GM12878 (cell line): ENCODE measurements around the gene ZNF652. TPM values are rescaled to one million over a fixed set of nuclear protein-coding genes. Genes with fewer than 3 reads are reported as not detected.

ENCODE experiments used
- ATAC-seq: fragments of 200-7000 bp; cut with Tn5 transposase; 3 replicates; pipeline ENCODE4 v1.9.1; 2020; ENCODE audit warnings: mild to moderate bottlenecking, moderate library complexity
- BruUV-seq: library from RNA; stranded (reverse); fragments of 400-500 nt; replicated peaks from 2 replicates; lab custom pipeline; 2021; lab: Mats Ljungman, UMichigan
- CTCF ChIA-PET: fragments of 300-600 bp; sonication (Branson Sonifier 250); formaldehyde crosslinking; extraction: SDS; loops from one replicate; lab custom pipeline; 2021; ENCODE audit warnings: inconsistent platforms; lab: Yijun Ruan, JAX
- POLR2A ChIA-PET: fragments of 350-600 bp; formaldehyde crosslinking; extraction: SDS; loops from one replicate; lab custom pipeline; 2021; ENCODE audit warnings: inconsistent platforms; lab: Charles Lee
- RAD21 ChIA-PET: fragments of 300-600 bp; sonication (Branson Sonifier 250); formaldehyde crosslinking; loops from one replicate; lab custom pipeline; 2023; ENCODE audit warnings: antibody characterized with exemption; ENCODE audit not compliant: unreplicated experiment; lab: Charles Lee
- SMC1A ChIA-PET: fragments of 300-600 bp; sonication (Branson Sonifier 250); formaldehyde crosslinking; loops from one replicate; lab custom pipeline; 2023; ENCODE audit not compliant: unreplicated experiment, uncharacterized antibody; lab: Charles Lee
- DNase-seq: peaks from one replicate; pipeline ENCODE4 v3.0.0-alpha.2; 2011; ENCODE audit warnings: low read depth, low spot score
- FAIRE-seq: peaks from 3 replicates; lab custom pipeline; 2011; peaks lifted over from hg19 to GRCh38; lab: Jason Lieb, UNC
- H2AFZ ChIP-seq: 2 replicates; pipeline ENCODE4 v1.6.0; 2011; ENCODE audit warnings: low read depth, low read length, control low read depth; ENCODE audit not compliant: control insufficient read depth
- H3K27ac ChIP-seq: 2 replicates; pipeline ENCODE4 v1.5.1; 2011; ENCODE audit warnings: control low read depth; ENCODE audit not compliant: control insufficient read depth, insufficient read depth
- H3K27me3 ChIP-seq, 2 experiments: replicated peaks in 1 of 2; 2 replicates each; pipeline versions ENCODE4 v1.6.0 to v1.6.1; 2011; ENCODE audit warnings: low read length in 1 of 2; ENCODE audit not compliant: control insufficient read depth in 2 of 2, insufficient read depth in 2 of 2
- H3K36me3 ChIP-seq, 2 experiments: 2 replicates each; pipeline ENCODE4 v1.5.1; 2011; ENCODE audit warnings: low read length in 1 of 2; ENCODE audit not compliant: control insufficient read depth in 2 of 2, insufficient read depth in 2 of 2
- H3K4me1 ChIP-seq: 2 replicates; pipeline ENCODE4 v1.6.1; 2011; ENCODE audit warnings: mild to moderate bottlenecking, low read length, moderate library complexity, mixed read lengths; ENCODE audit not compliant: control insufficient read depth, insufficient read depth
- H3K4me2 ChIP-seq: 2 replicates; pipeline ENCODE4 v1.6.0; 2011; ENCODE audit warnings: control low read depth; ENCODE audit not compliant: control insufficient read depth, insufficient read depth
- H3K4me3 ChIP-seq: fragments of 200-600 bp; sonication (generic); 2 replicates; pipeline ENCODE4 v1.5.1; 2016
- H3K79me2 ChIP-seq: 2 replicates; pipeline ENCODE4 v1.6.0; 2011; ENCODE audit warnings: low read length; ENCODE audit not compliant: control insufficient read depth, insufficient read depth
- H3K9ac ChIP-seq: 2 replicates; pipeline ENCODE4 v1.8.0; 2011; ENCODE audit warnings: low read length, control low read depth, mixed read lengths; ENCODE audit not compliant: control insufficient read depth, insufficient read depth
- H3K9me3 ChIP-seq: replicated peaks from 3 replicates; pipeline ENCODE4 v1.5.1; 2011; ENCODE audit warnings: mild to moderate bottlenecking, low read length; ENCODE audit not compliant: control insufficient read depth, insufficient read depth
- H4K20me1 ChIP-seq: 2 replicates; pipeline ENCODE4 v1.6.0; 2011; ENCODE audit not compliant: control insufficient read depth, insufficient read depth
- CEBPZ ChIP-seq: fragments of 150-350 bp; IDR thresholded peaks from 2 replicates; pipeline ENCODE4 v1.6.1; 2016; ENCODE audit warnings: low read depth, low read length
- HDGF ChIP-seq: fragments of 450-650 bp; IDR thresholded peaks from 2 replicates; pipeline ENCODE4 v1.6.1; 2016; ENCODE audit warnings: antibody characterized with exemption
- IKZF1 ChIP-seq: fragments of 450-650 bp; conservative IDR thresholded peaks from 2 replicates; pipeline ENCODE4 v1.6.1; 2017; ENCODE audit warnings: antibody characterized with exemption, mild to moderate bottlenecking
- NKRF ChIP-seq: fragments of 450-650 bp; conservative IDR thresholded peaks from 2 replicates; pipeline ENCODE4 v1.6.1; 2017; ENCODE audit warnings: mild to moderate bottlenecking, moderate library complexity
- PRDM15 ChIP-seq: fragments of 450-650 bp; formaldehyde crosslinking; IDR thresholded peaks from 2 replicates; pipeline ENCODE4 v1.4.0; 2020; ENCODE audit warnings: mild to moderate bottlenecking, moderate library complexity
- RUNX3 ChIP-seq: IDR thresholded peaks from 2 replicates; pipeline ENCODE4 v1.6.1; 2012; ENCODE audit warnings: low read length, inconsistent platforms
- SMARCA5 ChIP-seq: fragments of 450-650 bp; IDR thresholded peaks from 2 replicates; pipeline ENCODE4 v1.6.1; 2017; ENCODE audit warnings: mild to moderate bottlenecking
- STAT3 ChIP-seq: IDR thresholded peaks from 2 replicates; pipeline ENCODE4 v1.6.1; 2011; ENCODE audit warnings: low read depth, low read length, improper control_type of control experiment
- SUZ12 ChIP-seq: fragments of 200-600 bp; sonication (generic); IDR thresholded peaks from one replicate; pipeline ENCODE4 v1.6.1; 2018; ENCODE audit warnings: antibody characterized with exemption, mild to moderate bottlenecking; ENCODE audit not compliant: unreplicated experiment
- ZNF24 ChIP-seq: fragments of 450-650 bp; IDR thresholded peaks from 2 replicates; pipeline ENCODE4 v1.6.1; 2017; ENCODE audit warnings: antibody characterized with exemption, mild to moderate bottlenecking
- WGBS: methylation state at CpG from one replicate; pipeline ENCODE4 v1.1.6; 2016; ENCODE audit warnings: low lambda C conversion rate; ENCODE audit not compliant: insufficient replicate concordance, insufficient coverage; ENCODE audit errors: missing lambda C conversion rate; 5-methylcytosine and 5-hydroxymethylcytosine counted together
- in situ Hi-C: fragments of 300-500 bp; cut with MboI; formaldehyde crosslinking; loops from 9 replicates; pipeline ENCODE4 v1.14.3; 2018; ENCODE audit warnings: mixed read lengths
- intact Hi-C: fragments of 100-400 bp; cut with micrococcal nuclease; formaldehyde crosslinking; loops from one replicate; pipeline ENCODE4 v1.14.2; 2022; ENCODE audit not compliant: unreplicated experiment
- polyA plus RNA-seq, 11 experiments: library from polyadenylated mRNA; depleted of rRNA in 4 of 11; unstranded in 6 of 11; stranded (reverse) in 5 of 11; fragments of >200 nt; fragmentation: Nextera tagmentation in 4 of 11; fragmentation: Illumina TruSeq in 1 of 11; extraction: Ambion mirVana in 4 of 11; extraction: Trizol in 1 of 11; gene quantifications; 1 replicate in 1 of 11; 2 replicates in 10 of 11; pipeline versions ENCODE4 v1.2.1 to v1.2.3, GENCODE V29; 2011 to 2016; ENCODE audit warnings: inconsistent platforms in 2 of 11, missing spikeins in 2 of 11, low read depth in 1 of 11
- total RNA-seq, 4 experiments: library from RNA; depleted of rRNA in 3 of 4; stranded (reverse); fragments of >200 nt in 3 of 4; fragmentation: Illumina TruSeq in 1 of 4; extraction: Trizol in 1 of 4; gene quantifications; 2 replicates each; pipeline versions ENCODE4 v1.2.1 to v1.2.3, GENCODE V29; 2013 to 2021

Gene ZNF652
- total and polyA plus RNA-seq, 10 of the 15 experiments (the other 5 are each of a cell fraction or from before 2014, with no cell fraction given): 3.4 to 13.1 (median 8.7) TPM

GRCh38 chr17:49285716-49286115 lies 76.3 kb downstream of the ZNF652 start:
- no peaks in the 10 kb centered on the region for H3K4me1 ChIP-seq
- ATAC-seq (no peak), DNase-seq (no peak), FAIRE-seq (no peak)
- no peaks in the 10 kb centered on the region for H3K36me3 ChIP-seq
- CTCF ChIA-PET: interaction anchor here (1.9 kb wide), 1 partner anchor 105 kb away, joined by 5 read pairs; no protein-coding TSS in a partner anchor
- 58% methylated on average over 6 of the region's 6 CpGs for WGBS
- no peaks in the 10 kb centered on the region for H4K20me1 ChIP-seq
- no peak overlapping the region for H2AFZ ChIP-seq
- no peak overlapping the region for H3K9ac ChIP-seq
- SMC1A ChIA-PET: no interaction called here
- H3K4me2 ChIP-seq: no peak overlapping the region
- BruUV-seq: no TSS peak
- intact Hi-C loops: no loop called here
- H3K9me3 ChIP-seq: no peaks in the 10 kb centered on the region
- H3K79me2 ChIP-seq: no peaks in the 10 kb centered on the region
- TF ChIP-seq NKRF (no peak), ZNF24 (no peak), HDGF (no peak), SUZ12 (no peak), PRDM15 (CRISPR knock-in tag) (no peak), CEBPZ (no peak), SMARCA5 (no peak), IKZF1 (no peak), STAT3 (no peak), RUNX3 (no peak)
- TF ChIP-seq, all 136 proteins: peak for 0
- Histone ChIP-seq H3K4me3 (no peak overlapping the region), H3K27ac (no peak overlapping the region), H3K27me3 (no peaks in the 10 kb centered on the region)
- in situ Hi-C loops: no loop called here
- ChIA-PET RAD21 (no interaction called here), POLR2A (no interaction called here)
